NK-92 treated with Interleukin-12 subunit alpha and Interleukin-12 subunit beta, amount 100 ng/mL, for 24 hours (cell line): ENCODE data around the gene USP54.
A peak's percentile ranks its signal among the peaks of the same experiment; 100 is the strongest.
"Not testable (repeated sequence)": the region's sequence is repeated elsewhere in the genome, so short reads cannot be mapped to it uniquely, and the experiment has no call there.

Source experiments
- DNase-seq: peaks from one replicate; lab custom pipeline; 2025; lab: John Stamatoyannopoulos, UW

Gene USP54

GRCh38 chr10:73586583-73586984, 4.6 kb downstream of the USP54 start:
- no peak for DNase-seq

GRCh38 chr10:73585327-73585726, 5.8 kb downstream of the USP54 start:
- DNase-seq: no peak

DNA sequence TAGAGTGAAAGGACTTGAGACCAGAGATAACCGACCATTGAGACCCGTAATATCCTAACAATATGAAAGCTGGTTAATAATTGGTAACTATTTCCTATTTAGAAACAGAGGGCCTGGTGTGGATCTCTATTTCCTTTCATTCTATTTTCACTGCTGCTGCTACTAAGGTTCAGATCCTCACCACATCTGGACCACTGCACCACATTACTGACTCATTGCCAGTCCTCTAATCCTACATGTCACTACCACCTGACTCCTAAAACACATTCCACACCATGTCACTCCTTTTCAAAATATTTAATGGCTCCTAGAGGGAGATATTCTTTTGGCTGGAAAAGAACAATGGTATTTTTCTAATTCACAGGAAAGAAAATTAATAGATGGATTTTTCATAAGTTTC, 6.4 kb downstream of the USP54 start:
- no peak for DNase-seq

DNA sequence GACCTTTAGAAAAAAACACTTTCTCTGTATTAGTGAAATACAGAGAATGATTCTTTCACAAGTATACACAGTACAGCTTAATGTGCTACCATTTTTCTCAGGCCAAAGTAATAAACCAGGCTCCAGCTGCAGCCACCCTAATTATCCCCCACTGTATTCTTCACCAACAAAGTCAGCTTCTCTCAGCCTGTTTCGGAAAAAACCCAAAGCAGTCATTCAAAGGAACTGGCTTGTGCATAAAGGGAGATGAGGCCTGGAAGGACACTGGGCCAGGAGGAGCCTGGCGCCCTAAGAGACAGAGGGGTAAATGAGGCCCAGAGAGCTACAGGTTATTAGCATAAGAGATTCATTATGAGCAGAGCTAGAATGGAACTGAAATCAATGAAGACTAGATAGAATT, 9.2 kb downstream of the USP54 start:
- no peak for DNase-seq

DNA sequence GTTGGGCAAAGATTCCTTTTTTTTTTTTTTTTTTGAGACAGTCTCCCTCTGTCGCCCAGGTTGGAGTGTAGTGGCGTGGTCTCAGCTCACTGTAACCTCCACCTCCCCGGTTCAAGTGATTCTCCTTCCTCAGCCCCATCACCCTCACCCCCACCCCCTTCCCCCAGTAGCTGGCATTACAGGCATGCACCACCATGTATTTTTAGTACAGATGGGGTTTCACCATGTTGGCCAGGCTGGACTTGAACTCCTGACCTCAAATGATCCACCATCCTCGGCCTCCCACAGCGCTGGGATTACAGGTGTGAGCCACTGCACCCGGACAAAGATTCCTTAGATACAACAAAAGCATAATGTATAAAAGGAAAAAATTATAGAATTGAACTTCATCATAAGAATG, 12.2 kb downstream of the USP54 start:
- DNase-seq: not testable (repeated sequence)

- DNase-seq: no peak
These were observed 13.4 kb downstream of the USP54 start for GRCh38 chr10:73577788-73578187.

GRCh38 chr10:73576890-73577591, 14.1 kb downstream of the USP54 start:
- no peak for DNase-seq

DNA sequence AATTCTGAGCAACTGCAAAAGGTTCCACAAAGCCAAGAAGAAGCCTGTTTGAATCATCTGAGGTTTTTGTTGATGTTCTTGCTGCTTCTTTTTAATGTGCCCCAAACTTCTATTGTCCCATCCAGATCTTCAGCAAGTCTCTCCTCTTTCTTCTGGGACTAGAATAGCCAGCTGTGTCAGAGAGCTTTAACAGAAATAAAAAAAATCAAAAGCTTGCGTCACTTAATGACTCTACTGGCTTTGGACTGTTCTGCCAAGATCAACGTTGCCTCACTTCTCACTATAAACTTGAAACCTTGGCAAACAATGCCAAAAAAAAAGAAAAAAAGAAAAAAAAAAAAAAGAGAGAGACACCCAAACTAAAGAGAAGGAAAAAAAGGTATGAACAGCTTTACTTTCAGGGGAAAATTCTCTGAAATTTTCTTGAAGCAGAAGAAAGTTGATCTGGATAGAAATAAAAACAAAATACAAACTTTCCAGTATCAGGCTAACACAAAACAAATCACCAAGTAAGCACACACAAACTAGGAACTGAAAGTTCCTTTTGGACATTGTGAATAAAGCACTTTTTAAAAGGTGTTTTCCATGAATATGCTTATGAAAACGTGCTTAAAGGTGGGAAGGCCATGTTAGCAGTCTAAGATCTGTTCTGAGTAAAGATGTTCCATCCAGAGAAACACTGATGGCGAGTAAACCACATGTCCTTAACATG, 14.8 kb downstream of the USP54 start:
- DNase-seq: no peak

DNA sequence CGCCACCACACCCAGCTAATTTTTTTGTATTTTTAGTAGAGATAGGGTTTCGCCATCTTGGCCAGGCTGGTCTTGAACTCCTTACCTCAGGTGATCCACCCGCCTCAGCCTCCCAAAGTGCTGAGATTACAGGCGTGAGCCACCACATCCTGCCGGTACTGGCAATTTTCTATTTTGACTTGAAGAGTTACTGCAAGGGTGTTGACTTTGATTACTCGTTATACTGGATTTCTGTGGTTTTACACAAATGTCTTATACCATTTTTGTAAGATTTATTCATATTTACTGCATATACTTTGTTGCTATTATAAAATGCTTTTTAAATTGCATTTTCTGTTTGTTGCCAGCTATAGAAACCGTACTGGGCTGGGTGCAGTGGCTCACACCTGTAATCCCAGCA, 24.1 kb downstream of the USP54 start:
- DNase-seq: not testable (repeated sequence)

DNA sequence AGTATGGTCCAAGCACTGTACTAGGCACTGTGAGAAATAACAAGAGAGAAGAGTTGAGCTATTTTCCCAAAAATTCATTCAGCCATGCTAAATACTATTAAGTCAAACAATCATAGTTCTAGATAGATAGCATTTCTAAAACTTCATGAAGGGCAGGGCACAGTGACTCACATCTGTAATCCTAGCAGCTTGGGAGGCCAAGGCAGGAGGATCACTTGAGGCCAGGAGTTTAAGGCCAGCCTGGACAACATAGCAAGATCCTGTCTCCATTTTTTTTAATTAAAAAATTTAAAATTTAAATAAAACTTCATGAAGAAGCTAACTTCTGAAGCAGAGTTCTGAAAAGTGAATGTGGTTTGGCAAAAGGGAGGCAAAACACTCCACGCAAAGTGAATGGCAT, 29.9 kb downstream of the USP54 start:
- no peak for DNase-seq

DNA sequence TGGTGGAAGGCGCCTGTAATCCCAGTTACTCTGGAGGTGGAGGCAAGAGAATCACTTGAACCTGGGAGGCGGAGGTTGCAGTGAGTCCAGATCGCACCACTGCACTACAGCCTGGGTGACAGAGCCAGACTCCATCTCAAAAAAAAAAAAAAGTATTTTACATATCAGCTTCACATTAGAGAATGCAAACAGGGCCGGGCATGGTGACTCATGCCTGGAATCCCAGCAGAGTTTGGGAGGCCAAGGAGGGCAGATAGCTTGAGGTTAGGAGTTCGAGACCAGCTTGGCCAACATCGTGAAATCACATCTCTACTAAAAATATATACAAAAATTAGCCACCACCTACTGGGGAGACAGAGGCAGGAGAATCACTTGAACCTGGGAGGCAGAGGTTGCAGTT, 31.6 kb downstream of the USP54 start:
- DNase-seq: no peak

- DNase-seq: no peak
These were observed 34.3 kb downstream of the USP54 start for GRCh38 chr10:73556855-73557254.

DNA sequence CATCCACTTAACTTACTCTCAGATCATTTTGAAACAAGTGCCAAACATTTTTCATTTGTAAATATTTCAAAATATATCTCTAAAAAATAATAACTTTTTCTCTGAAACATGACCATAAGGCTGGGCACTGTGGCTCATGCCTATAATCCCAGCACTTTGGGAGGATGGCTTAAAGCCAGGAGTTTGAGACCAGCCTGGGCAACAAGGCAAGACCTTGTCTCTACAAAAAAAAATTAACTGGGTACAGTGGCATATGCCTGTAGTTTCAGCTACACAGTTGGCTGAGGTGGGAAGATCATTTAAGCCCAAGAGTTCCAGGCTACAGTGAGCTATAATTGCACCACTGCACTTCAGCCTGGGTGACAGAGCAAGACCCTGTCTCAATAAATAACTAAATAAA, 36.4 kb downstream of the USP54 start:
- DNase-seq: no peak

GRCh38 chr10:73553761-73554160, 37.4 kb downstream of the USP54 start:
- no peak for DNase-seq

- DNase-seq: no peak
These were observed 38.1 kb downstream of the USP54 start for GRCh38 chr10:73552819-73553715.

DNA sequence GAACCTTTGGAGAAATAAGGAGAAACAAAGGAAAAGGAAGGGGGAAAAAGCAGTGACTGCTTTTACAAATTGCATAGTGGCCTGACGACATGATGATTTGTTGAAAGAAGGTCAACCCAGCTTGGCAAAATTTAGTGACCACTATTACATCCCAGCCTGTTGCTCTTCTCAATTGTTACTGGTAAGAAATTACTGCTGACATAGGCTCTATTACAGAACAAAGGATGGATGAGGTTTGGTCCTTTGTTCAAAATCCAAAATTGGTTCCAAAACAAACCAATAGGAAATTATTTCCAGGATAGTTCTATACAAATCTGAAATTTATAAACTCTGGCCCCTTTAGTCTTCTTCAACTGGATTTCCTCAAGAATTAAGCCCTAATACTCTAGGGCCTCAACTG, 39.6 kb downstream of the USP54 start:
- no peak for DNase-seq

DNA sequence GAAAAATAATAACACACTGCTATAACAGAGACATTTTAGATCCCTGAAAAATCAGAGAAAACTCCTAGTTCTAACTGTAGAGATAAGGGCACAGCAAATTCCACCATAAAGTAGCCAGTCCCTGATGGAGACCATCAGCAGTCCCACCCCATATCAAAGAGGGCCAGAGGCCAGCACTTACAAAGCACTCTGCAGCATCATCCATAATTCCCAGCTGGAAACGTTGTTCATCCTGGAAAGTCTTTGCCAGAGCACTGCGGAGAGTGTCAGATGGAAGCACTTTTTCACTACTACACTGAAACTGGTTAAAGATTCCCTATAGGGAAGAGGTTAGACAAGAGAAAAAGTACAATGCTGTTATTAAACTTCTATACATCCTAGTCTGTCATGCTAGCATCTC, 45.8 kb downstream of the USP54 start:
- no peak for DNase-seq

GRCh38 chr10:73537709-73538108, 53.4 kb downstream of the USP54 start:
- no peak for DNase-seq

DNA sequence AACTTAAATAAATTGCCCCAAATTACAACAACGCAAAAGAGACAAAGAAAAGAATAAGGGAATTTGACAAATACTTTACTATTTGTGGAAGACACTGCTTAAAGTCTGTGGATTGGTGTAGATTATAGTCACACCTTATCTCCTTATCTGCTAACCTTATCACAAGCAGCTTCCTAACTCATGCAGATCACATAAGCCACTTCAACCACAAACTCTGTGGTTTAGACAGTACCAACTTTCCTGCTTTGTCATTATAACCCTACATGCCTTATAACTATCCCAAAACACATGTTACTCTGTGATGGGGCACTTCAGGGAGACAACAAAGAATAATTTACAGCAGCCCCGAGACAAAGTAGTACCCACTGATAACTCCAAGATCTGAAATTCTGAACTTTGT, 53.9 kb downstream of the USP54 start:
- DNase-seq: no peak

- no peak for DNase-seq
These were observed 56.3 kb downstream of the USP54 start for GRCh38 chr10:73534857-73535256.

DNA sequence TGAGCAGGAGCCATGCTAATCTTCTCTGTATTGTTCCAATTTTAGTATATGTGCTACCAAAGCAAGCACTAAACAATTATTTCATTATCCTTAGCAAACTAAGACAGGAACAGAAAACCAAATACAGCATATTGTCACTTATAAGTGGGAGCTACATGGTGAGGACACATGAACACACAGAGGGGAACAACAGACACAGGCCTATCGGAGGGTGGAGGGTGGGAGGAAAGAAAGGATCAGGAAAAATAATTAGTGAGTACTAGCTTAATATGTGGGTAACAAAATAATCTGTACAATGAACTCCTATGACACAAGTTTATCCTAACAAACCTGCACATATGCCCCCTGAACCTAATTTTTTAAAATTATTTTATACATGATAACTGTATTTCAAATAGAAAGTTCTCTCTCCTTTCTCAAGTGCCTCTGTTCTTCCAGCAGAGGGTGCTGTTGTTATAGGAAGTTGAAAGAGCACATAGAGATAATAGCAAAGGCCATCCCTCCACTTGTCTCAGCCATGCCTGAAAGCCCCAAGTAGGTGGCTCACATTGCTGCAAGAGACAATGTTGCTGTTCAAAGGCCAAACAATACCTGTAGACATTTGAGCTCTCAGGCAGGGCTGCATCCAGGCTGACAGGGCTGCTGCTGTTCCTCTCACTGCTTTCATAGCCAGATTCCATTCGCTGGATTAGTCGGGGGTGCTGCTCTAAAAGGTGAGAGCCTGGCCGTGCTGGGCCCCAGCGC, 61.9 kb downstream of the USP54 start:
- peak; percentile 1 for DNase-seq

GRCh38 chr10:73522263-73522662, 68.9 kb downstream of the USP54 start:
- DNase-seq: no peak
